B cell (primary cell): ENCODE measurements around the gene MEGF11.

ENCODE experiments used
- EZH2 ChIP-seq: IDR thresholded peaks from 2 replicates; pipeline ENCODE4 v1.6.1; 2012; ENCODE audit warnings: borderline replicate concordance, low read depth, mild to moderate bottlenecking, moderate library complexity, low read length; ENCODE audit not compliant: insufficient read depth, poor library complexity, severe bottlenecking
- TF ChIP-seq, protein P1 (sequence below): fragments of 200-600 bp; IDR thresholded peaks from one replicate; pipeline ENCODE4 v1.8.0; 2022; ENCODE audit warnings: antibody characterized with exemption, mild to moderate bottlenecking

DNA sequence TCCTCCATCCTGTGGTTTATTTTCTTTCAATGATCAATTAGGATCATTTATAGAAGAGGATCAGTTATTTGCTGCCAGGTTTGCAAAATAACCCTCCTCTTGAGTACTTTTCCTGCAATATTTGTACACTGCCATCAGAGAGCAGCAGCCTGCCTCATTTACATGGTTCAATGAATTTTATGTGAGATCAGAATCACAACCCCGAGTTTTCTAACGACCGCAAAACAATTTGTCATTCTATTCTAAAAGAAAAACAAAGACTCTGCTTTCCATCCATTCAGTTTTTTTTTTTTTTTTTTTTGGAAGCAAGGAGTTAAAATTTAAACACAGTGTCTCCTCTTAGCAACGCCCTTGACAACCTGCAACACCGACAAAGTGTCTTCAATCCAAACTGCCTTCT, 237.4 kb downstream of the MEGF11 start:
- TF ChIP-seq, protein P1, sequence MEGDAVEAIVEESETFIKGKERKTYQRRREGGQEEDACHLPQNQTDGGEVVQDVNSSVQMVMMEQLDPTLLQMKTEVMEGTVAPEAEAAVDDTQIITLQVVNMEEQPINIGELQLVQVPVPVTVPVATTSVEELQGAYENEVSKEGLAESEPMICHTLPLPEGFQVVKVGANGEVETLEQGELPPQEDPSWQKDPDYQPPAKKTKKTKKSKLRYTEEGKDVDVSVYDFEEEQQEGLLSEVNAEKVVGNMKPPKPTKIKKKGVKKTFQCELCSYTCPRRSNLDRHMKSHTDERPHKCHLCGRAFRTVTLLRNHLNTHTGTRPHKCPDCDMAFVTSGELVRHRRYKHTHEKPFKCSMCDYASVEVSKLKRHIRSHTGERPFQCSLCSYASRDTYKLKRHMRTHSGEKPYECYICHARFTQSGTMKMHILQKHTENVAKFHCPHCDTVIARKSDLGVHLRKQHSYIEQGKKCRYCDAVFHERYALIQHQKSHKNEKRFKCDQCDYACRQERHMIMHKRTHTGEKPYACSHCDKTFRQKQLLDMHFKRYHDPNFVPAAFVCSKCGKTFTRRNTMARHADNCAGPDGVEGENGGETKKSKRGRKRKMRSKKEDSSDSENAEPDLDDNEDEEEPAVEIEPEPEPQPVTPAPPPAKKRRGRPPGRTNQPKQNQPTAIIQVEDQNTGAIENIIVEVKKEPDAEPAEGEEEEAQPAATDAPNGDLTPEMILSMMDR, result no peak
- no peak for TF ChIP-seq EZH2
